ENCODE data around the gene FAR2.

GRCh38 chr12:29103539-29103974, 45.5 kb upstream of the FAR2 start:
- TF ChIP-seq SUZ12 (IDR thresholded peaks at IDR 0.05) (no peak), FOXA1 (IDR thresholded peaks at IDR 0.05) (no peak), SP1 (IDR thresholded peaks at IDR 0.05) (no peak), BHLHE40 (IDR thresholded peaks at IDR 0.05; ENCODE audit: borderline replicate concordance) (no peak), HDGF (IDR thresholded peaks at IDR 0.05; ENCODE audit: borderline replicate concordance) (no peak), NFRKB (IDR thresholded peaks at IDR 0.05) (no peak), FOXK2 (IDR thresholded peaks at IDR 0.05) (no peak), PKNOX1 (IDR thresholded peaks at IDR 0.05) (no peak), CTBP1 (IDR thresholded peaks at IDR 0.05; ENCODE audit: borderline replicate concordance) (no peak), ARNT (IDR thresholded peaks at IDR 0.05) (no peak), FOXM1 (IDR thresholded peaks at IDR 0.05; ENCODE audit: borderline replicate concordance) (no peak), ELF4 (IDR thresholded peaks at IDR 0.05) (no peak), ZNF384 (IDR thresholded peaks at IDR 0.05) (no peak), TARDBP (IDR thresholded peaks at IDR 0.05) (no peak)

Data from HEK293T (cell line).